ENCODE results near the gene PLXNC1.

Gene PLXNC1

DNA sequence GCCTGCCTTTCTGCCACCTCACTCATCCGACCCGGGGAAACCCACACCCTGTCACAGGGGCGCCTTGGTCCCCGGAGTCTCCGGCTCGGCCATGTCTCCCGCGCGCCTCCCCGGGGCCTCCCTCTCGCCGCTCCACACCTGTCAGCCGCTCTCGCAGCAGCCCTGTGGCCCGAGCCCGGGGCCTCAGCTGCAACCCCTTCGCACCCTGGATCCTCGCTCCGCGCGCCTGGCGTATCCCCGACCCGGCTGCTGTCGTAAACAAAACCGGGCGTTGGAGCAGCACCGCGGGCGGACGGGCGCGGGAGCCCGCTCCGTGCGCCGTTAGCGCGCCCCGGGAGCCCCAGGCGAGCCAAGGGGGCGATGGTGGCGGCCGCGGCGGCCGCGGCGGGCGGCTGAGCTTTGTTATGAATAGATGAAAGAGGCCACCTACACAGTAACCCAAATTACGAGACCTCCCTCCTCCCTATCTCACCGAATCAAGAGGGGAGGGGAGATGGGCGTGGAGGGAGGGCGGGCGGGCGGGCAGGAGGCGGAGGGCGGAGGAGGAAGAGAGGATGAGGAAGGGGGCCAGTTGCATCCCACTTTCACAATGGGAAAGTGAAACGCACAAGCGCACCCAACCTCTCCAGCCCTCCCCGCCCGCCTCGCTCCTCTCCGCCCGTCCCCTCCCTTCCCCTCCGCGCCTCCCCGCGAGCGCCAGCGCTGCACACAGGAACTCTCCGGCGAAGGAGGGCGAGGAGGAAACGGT is at the start of gene PLXNC1:
Gene PLXNC1 (plus strand): TSS at position 587 of the 748 bp plus-strand sequence. CDS start 395 bp downstream, outside the sequence.
- peak; percentile 33 for DNase-seq (ENCODE audit: low spot score)

DNA sequence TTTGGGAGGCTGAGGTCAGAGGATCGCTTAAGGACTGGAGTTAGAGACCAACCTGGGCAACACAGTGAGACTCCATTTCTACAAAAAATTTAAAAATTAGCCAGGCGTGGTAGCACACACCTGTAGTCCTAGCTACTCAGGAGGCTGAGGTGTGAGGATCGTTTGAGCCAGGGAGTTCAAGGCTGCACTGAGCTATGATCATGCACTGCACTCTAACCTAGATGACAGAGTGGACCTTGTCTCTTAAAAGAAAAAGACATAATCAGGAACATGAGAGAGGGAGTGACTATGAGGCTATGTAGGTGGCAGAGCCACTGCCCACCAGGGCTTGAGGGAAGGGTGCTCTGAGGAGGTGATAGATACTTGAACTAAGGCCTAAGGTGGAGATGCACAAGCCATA is 49.2 kb upstream of the PLXNC1 start:
- no peak for DNase-seq (ENCODE audit: low spot score)

DNA sequence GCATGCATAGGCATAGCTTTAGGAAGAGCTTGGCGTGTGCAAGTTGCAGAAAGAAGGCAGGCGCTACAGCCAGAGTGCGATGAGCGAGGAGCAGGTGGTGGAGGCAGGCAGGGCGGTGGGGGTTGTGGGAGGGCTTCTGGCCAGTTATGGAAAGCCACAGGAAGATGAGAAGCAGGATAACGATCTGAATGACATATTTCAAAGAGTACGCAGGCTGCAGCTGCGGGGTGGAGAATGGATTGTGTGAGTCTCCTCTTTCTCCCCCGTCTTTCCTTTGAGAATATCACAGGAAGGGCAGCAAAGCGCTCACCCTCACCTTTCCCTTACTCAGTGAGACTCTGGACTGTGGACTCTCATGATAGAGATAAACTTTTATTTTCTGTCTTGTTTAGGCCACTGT is 48.7 kb upstream of the PLXNC1 start:
- no peak for DNase-seq (ENCODE audit: low spot score)

DNA sequence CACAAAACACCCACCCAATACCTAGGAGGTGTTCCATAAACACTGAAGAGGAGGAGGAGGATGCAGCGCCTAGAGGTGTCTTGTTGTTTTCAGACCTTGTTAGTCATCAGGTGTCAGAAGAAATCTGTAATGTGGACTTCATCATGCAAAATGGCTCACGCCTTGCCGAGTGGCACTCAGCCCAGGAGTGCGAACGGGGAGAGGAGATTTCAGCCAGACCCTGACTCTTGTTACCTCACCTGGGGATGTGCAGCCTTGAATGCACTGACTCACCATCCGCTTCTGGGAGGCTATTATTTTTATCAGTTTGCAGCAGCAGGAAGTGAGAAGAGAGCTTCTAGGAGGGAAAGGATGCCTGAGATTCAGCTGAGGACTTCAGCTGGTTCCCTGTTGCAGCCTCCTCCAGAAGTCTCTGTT is 48.2 kb upstream of the PLXNC1 start:
- DNase-seq (ENCODE audit: low spot score): peak; percentile 35

DNA sequence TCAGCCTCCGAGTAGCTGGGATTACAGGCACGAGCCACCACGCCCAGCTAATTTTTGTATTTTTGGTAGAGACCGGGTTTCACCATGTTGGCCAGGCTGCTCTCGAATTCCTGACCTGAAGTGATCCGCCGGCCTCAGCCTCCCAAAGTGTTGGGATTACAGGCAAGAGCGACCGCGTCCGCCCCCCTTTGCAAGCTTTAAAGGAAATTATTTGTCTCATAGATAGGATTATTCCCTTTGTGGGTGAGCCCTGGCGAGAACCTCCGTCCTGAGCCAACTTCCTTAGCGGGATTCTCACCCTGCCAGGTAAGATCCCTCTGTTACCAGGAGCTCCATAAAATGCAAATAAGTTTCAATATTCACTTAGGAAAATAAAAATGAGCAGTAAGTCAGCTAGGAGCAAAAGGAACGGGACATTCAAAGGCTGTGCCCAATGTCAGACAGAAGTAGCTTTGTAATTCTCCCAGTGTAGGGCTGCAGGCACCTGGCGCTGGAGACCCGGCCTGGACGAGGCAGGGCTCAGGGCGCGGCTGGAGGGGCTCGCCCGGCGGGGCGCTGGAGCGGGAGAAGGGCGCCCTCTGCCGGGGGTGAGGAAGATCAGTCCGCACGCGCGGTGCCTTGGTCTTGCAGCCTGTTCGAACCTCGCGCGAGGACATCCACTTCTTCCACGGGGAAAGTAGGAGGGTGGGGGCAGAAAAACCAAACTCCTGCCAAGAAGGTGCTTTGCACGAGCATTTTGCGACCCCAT is 47.2 kb upstream of the PLXNC1 start:
- DNase-seq (ENCODE audit: low spot score): peak; percentile 66

DNA sequence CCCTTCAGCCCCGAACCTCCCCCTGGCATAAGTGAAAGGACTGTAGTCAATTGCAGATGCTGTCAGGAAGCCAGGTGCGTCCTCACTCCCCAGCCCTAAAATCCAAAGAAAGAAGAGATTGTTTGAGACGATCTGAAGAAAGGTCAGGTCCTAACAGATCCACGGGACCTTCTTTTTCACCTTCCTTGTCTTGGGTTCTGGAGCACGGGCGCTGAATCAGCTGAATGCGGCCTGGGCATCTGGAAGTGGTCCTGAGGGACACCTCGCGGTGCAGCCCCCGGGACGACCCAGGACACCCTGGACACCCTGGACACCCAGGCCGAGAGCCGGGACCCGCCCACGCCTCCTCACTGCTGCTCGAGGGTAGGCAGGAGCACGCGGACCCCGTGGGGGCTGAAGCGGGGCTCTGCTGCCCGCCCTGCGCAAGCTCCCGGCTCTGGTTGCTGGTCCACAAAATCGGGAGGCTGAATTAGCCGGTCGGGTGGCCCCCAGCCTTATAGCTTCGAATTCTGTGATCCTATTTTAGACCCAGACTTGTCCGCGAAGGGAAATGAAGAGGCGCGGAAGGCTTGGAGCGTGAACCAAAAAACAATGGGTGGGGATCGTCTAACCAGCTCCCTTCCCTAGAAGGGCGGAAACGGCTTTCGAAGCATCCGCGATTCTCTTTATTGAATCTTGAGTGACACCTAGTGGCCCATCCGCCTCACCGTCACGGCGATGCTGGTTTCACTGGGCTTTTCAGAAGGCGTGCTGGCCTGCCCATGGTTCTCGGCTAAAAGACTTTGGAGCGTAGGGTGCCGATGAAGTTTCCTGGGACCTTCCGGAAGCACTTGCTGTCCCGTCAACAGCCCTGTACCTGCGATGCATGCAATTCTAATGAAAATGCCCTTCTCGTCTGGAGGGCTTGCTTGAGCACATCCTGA is 46.4 kb upstream of the PLXNC1 start:
- peak; percentile 88 for DNase-seq (ENCODE audit: low spot score)

DNA sequence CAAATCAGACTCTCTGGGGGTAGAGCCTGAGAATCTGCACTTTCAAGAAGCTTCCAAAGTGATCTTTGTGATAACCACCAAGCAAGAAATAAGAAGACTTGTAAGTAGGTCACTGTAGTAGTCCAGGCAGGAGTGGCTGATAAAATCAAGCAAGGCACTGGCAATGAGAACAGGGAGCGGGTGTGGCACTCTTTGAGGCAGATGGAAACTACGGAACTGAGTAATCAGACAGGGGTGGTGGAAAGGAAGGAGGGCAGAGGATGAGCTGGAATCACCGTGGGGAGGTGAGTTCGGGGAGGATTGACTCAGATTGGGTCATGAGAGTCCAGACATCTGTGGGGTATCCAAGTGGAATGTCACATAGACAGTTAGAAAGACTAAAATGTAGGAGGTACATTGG is 44.4 kb upstream of the PLXNC1 start:
- peak; percentile 10 for DNase-seq (ENCODE audit: low spot score)

DNA sequence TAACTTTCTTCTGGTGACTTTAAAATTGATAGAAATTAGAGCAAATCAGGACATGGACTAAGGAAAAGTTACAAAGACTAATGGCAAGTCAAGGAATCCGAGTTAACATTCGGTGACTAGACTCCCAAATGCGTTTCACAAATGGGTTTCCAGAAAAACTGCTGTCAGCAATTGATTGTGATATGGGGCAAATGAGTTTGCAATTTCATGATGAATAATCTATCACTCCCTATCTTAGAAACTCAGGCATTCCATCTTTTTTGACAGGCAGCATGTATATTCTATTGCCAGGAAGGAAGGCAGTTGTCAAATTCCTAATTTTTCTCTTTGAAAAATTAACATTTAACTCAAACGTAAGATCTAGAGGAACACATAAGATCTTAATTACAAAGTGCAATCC is 40.5 kb upstream of the PLXNC1 start:
- no peak for DNase-seq (ENCODE audit: low spot score)

DNA sequence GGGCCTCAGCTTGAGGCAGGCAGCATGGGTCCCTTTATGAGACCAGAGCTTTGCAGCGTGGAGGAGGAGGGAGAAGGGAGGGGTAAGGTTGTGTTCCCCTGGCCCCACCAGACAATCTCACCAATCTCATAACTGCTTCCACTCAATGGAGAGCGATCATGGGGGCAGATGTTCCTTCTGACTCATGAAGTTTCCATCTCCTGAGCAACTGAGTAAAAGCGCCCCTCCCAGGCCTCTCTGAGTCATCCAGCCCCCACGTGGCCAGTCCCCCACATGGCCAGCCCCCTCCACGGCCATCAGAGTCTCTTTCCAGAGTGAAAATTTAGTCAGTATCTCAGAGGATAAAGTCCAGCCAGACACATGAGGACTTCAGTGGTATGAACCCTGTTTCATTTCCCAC is 39.2 kb upstream of the PLXNC1 start:
- DNase-seq (ENCODE audit: low spot score): peak; percentile 33

DNA sequence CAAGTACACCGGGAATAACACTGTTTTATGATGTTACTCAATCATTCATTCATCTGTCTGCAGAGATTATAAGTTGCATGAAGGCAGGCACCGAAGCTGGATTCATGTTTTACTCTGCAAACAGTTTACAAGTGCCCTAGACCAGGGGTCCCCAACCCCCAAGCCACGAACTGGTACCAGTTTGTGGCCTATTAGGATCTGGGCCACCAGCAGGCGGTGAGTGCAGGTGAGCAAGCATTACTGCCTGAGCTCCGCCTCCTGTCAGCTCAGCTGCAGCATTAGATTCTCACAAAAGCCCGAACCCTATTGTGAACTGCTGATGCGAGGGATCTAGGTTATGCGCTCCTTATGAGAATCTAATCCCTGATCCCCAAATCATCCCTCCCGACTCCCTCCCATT is 38.1 kb upstream of the PLXNC1 start:
- no peak for DNase-seq (ENCODE audit: low spot score)

DNA sequence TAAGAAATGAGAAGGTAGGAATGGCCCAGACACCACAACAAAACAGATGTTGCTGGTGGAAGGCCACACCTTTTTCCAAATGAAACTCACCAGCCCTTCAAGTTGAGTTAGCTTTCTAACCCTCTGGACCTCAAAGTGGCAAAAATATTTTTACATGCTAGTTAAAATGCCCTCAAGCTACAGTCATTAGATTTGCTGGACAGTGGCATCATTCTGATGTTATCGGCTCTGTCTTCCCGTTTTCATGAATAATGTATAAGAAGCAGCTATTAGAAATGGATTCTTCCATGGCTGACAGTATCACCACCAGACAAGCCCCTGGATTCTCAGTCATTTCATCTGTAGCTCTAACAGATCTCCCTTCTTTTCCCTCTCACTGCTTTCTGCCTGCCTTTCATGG is 37.1 kb upstream of the PLXNC1 start:
- no peak for DNase-seq (ENCODE audit: low spot score)

DNA sequence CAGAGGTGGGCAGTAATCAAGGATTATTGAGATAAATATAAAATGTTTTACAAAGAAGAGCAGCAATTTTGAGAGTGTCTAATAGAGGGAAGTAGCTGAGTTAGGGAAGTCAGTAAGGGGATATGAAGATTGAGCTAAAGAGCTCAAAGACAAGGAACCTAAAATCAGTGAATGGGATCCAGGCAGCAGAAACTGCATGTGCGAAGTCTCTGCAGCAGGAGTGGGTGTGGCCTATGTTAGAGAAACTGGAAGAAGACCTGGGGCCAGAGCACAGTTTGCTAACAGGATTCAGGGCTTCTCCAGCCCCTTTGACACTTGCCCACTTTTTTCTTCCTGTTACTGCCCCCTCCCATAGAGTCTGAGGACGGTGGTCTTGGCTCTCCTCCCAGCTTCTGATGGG is 36.3 kb upstream of the PLXNC1 start:
- DNase-seq (ENCODE audit: low spot score): no peak

DNA sequence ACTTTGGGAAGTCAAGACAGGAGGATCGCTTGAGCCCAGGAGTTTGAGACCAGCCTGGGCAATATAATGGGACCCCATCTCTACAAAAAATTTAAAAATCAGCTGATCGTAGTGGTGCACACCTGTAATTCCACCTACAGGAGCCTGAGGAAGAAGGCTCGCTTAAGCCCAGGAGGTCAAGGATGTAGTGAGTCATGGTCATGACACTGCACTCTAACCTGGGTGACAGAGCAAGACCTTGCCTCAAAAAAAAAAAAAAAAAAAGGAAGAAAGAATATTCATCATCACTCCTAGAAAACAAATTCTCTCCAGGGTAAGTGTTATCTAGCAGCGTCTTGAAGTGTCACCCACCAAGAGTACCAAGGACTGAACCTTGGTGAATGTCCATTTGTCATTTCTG is 34.2 kb upstream of the PLXNC1 start:
- no peak for DNase-seq (ENCODE audit: low spot score)

DNA sequence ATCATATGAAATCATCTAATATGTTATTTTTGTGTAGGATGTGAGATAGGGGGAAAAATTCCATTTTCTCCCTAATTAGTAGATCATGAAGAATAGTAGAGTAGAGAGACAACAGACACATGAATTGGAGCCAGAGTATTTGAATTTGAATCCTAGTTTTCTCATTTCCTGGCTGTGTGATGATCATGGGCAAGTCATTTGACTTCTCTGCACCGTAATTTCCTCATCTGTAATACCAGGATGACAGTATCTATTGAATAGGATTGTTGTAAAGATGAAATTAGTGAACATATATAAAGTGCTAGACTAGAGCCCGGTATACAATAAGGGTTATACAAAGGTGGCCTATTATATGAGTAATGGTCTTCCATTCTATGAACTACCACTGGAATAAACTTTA is 32.2 kb upstream of the PLXNC1 start:
- DNase-seq (ENCODE audit: low spot score): no peak

DNA sequence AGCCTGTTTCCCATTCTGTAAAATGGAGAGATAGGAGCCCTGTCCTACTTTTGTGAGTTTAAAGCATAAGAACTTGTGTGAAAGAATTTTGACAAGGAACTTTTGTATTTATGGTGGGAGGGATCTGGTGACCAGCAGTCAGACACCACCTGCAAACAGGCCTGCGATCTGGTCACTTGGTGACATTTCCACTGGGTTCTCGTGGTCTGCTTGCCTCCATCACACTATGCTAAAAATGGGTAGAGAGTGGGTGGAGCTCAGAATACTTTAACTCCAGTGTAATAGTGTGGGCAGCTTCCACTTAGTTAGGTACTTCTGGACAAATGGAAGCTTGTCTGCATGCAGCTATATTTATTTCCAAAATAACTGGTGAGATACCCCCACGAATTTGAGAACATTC is 26.5 kb upstream of the PLXNC1 start:
- DNase-seq (ENCODE audit: low spot score): no peak

DNA sequence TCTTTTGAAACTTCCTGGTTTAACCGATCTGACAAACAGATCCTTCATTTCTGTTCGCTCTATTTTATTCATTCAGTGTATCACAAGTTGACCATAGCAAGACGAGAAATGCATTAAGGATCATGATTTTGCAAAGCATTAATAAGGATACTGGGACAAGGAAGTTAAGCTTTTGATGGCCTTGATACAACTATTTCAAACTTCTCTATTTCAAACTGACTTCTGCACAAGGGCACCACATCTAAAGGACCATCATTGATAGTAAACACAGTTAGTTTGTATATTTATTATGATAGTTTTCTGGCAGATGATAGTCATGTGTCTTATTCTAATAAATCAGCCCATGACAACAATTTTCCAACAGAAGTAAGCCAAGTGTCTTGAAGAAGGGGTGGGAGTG is 25.8 kb upstream of the PLXNC1 start:
- DNase-seq (ENCODE audit: low spot score): no peak

DNA sequence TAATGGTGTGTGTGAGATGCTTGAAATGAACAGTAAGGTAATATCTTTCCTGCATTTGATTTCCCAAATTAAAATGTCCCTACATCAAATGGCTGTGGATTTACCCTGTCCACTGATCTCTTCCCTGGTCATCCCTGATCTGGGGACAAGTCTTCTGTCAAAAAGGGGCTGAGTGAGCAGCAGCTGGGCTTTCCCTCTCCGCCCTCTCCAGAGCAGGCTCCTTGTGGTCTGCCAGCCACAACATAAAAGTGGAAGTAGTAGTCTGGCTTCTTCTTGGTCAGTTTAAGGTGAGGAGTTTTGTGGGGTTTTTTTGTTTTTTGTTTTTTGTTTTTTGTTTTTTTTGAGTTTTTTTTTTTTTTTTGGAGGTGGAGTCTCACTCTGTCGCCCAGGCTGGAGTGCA is 25.2 kb upstream of the PLXNC1 start:
- no peak for DNase-seq (ENCODE audit: low spot score)

DNA sequence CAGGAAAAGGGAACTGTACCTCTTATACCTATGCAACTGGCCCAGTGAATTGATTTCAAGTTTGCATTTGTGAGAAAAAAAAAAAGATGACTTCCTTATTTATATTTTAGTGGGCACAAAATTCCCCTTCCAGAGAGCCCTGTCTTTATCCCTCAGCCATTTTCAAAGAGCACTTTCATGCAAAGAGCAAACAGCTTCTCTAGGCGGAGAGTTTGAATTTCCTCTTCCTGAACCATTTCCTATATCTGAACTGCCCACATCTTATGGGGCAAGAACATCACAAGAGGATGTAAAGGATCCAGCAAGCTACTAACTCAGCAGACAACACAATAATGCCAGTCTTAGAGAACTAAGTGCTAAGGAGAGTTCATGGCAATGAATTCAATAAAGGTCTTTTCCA is 22.3 kb upstream of the PLXNC1 start:
- DNase-seq (ENCODE audit: low spot score): no peak

DNA sequence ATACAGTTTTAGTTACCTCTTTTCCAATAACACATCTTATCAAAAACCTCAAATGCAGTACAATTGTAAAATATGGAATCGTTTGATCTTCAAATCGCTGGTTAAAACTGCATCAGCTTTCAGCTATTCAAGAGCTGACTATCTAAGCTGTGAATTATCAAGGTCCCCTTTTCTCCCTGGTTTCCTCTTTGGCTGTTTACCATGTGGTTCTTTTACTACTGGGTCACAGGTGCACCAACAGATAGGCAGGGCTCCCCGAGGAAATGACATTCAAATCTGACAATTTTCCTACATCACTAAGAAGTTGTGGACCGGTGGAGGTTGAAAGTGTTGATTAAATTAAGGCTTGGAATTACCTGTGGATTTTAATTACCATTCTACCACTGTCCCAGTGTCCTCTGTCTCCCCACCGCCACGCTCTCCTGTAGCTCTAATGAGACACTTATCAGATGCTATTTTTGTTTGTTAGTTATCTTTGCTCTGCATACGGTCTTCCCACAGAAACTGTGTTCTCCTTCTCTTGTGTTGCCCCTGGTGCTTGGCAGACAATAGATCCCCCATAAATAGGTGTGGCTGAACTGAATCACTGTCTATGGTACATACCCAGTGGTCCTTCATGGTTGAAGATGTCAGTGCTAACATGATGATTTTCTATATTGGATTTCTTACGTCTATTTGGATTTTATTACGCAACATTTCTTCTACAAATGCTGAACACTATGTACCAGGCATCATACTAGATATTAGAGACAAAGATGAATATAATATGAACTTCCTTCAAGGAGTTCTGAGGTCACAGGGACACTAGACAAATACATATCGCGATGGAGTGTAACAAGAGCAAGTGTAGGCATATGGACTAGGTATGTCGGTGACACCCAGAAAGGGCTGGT is 20.9 kb upstream of the PLXNC1 start:
- no peak for DNase-seq (ENCODE audit: low spot score)

DNA sequence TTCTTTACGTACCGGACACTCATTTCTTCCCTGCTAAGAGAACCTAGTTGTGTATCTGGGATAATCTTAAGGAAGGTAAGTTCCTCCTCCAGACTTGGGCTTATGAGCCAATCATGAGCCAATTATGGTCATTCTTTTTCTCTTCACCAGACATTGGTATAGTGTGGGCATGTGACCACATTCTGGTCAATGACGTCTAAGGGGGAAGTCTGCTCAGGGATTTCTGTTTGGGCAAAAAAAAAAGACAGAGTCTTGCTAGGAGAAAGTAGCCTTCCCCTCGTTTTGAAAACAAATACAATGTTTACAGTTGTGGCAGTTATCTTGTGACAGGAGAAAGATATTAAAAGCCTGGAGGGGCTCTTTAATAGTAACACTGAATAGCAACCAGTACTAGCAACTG is 20.1 kb upstream of the PLXNC1 start:
- DNase-seq (ENCODE audit: low spot score): no peak

DNA sequence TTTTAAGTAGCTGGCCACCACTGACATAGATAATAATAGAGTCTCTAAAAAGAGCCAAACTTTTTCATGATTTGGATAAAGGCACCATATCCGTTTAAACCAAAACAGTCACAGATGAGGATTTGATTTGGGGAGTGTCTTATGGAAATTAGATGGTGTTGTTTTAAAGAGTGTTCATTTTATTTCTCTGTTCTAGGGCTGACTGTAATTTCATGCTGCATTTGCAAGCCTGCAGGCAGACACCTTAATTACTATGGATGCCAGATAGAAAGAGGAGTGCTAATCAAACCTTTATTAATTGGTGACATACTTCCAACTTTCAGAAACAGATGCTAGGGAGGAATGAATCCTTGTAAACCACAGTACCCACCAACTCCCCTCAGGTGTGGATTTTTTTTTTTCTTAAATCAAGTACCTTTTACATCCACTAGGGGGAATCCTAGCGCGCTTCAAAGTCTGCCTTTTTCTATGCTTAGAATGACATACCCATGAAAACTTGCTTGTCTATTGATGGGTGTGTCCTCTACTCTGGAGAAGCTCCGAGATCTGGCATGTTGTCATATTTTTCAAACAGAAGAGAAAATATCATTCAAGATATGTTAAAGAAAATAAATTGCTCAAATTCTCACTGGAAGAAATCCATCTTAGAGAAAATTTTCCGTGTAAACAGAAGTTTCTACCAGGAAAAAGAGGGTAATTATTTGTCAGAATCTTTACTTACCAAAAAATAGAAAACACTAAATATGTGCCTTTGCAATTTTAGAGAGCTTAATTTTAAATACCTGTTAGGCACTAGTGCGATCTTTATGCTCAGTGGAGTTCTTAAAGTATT is 14.2 kb upstream of the PLXNC1 start:
- DNase-seq (ENCODE audit: low spot score): peak; percentile 66
